ENCODE measurements around the gene ANKMY1.

- TF ChIP-seq CTCF (IDR thresholded peaks at IDR 0.05) = no peak
- TF ChIP-seq ZFX (IDR thresholded peaks at IDR 0.05; ENCODE audit: borderline replicate concordance) = no peak
Measured at GRCh38 chr2:240441993-240442411, 115.8 kb downstream of the ANKMY1 start.

Measured in 22Rv1 (cell line).